Thyroid gland (tissue), 4 donors: ENCODE results near the gene S100A9.
"Not testable (repeated sequence)": the region's sequence is repeated elsewhere in the genome, so short reads cannot be mapped to it uniquely, and the experiment has no call there.

ENCODE experiments used
- POLR2A ChIP-seq, 2 donors: fragments of 450-650 bp; IDR thresholded peaks; one replicate each; pipeline ENCODE4 v1.6.1; 2017; ENCODE audit warnings: antibody characterized with exemption in 2 of 2, mild to moderate bottlenecking in 2 of 2, moderate library complexity in 1 of 2
- TF ChIP-seq, protein P1 (sequence below), 6 experiments: fragments of 200-600 bp in 3 of 6; fragments of 450-650 bp in 3 of 6; sonication (generic) in 3 of 6; IDR thresholded peaks; one replicate each; pipeline ENCODE4 v1.5.1; 2016 to 2019; ENCODE audit warnings: antibody characterized with exemption in 6 of 6, mild to moderate bottlenecking in 2 of 6, inconsistent platforms in 1 of 6, moderate library complexity in 1 of 6

DNA sequence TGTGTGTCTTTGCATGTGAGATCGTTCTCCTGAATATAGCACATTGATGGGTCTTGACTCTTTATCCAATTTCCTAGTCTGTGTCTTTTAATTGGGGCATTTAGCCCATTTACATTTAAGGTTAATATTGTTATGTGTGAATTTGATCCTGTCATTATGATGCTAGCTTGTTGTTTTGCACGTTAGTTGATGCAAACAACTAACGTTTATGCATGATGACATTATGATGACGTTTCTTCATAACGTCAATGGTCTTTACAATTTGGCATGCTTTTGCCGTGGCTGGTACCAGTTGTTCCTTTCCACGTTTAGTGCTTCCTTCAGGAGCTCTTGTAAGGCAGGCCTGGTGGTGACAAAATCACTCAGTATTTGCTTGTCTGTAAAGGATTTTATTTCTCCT, 39.5 kb upstream of the S100A9 start:
- TF ChIP-seq, protein P1, sequence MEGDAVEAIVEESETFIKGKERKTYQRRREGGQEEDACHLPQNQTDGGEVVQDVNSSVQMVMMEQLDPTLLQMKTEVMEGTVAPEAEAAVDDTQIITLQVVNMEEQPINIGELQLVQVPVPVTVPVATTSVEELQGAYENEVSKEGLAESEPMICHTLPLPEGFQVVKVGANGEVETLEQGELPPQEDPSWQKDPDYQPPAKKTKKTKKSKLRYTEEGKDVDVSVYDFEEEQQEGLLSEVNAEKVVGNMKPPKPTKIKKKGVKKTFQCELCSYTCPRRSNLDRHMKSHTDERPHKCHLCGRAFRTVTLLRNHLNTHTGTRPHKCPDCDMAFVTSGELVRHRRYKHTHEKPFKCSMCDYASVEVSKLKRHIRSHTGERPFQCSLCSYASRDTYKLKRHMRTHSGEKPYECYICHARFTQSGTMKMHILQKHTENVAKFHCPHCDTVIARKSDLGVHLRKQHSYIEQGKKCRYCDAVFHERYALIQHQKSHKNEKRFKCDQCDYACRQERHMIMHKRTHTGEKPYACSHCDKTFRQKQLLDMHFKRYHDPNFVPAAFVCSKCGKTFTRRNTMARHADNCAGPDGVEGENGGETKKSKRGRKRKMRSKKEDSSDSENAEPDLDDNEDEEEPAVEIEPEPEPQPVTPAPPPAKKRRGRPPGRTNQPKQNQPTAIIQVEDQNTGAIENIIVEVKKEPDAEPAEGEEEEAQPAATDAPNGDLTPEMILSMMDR (IDR thresholded peaks at IDR 0.05), result not testable (repeated sequence)
- not testable (repeated sequence) for TF ChIP-seq POLR2A (IDR thresholded peaks at IDR 0.05)
